Measurements from ENCODE around the gene NPAS3. TPM values are rescaled to one million over a fixed set of nuclear protein-coding genes. Genes with fewer than 3 reads are reported as not detected.

NPAS3 gene
- total RNA-seq, 1 experiment from 2014 or later, result not detected

DNA sequence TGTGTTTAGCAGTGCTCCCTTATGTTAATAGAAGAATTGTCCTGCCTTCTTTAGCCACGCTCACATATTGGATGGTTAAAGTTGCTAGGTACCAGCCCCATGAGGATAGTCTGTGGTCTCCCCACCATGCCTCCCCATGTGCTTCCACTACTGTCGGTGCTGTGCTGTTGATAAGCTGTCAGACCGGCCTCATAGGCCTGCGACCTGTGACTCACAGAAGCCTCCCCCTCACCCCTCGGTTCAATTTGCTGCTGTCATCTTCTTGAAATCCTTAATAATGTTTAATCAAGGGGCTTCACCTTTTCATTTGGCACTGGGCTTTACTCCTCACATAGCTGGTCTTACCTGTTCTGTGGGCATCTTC lies 227.2 kb downstream of the NPAS3 start:
- DNase-seq, result no peak
- Histone ChIP-seq H3K4me1 (replicated peaks; ENCODE audit: insufficient read depth) (no peaks in the 10 kb centered on the region), H3K27me3 (ENCODE audit: insufficient read depth, low read depth) (no peaks in the 10 kb centered on the region), H3K4me3 (no peak overlapping the region), H3K36me3 (ENCODE audit: low read depth) (no peaks in the 10 kb centered on the region), H3K79me2 (ENCODE audit: low read depth) (no peaks in the 10 kb centered on the region), H3K27ac (no peak overlapping the region), H4K20me1 (ENCODE audit: insufficient read depth) (no peaks in the 10 kb centered on the region), H3F3A (ENCODE audit: insufficient read depth, low read depth) (no peaks in the 10 kb centered on the region), H2AFZ (no peak overlapping the region), H3K4me2 (no peak overlapping the region), H3K9me3 (ENCODE audit: insufficient read depth, low read depth) (no peaks in the 10 kb centered on the region), H3K9me2 (ENCODE audit: insufficient read depth) (no peaks in the 10 kb centered on the region)
- POLR2A ChIA-PET (ENCODE audit: unreplicated experiment), result no interaction called here
- intact Hi-C loops (cut with micrococcal nuclease; ENCODE audit: unreplicated experiment), result no loop called here
- CTCF ChIA-PET, result no interaction called here
- TF ChIP-seq, protein P1, sequence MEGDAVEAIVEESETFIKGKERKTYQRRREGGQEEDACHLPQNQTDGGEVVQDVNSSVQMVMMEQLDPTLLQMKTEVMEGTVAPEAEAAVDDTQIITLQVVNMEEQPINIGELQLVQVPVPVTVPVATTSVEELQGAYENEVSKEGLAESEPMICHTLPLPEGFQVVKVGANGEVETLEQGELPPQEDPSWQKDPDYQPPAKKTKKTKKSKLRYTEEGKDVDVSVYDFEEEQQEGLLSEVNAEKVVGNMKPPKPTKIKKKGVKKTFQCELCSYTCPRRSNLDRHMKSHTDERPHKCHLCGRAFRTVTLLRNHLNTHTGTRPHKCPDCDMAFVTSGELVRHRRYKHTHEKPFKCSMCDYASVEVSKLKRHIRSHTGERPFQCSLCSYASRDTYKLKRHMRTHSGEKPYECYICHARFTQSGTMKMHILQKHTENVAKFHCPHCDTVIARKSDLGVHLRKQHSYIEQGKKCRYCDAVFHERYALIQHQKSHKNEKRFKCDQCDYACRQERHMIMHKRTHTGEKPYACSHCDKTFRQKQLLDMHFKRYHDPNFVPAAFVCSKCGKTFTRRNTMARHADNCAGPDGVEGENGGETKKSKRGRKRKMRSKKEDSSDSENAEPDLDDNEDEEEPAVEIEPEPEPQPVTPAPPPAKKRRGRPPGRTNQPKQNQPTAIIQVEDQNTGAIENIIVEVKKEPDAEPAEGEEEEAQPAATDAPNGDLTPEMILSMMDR (conservative IDR thresholded peaks at IDR 0.05), result no peak
- no peak for TF ChIP-seq EZH2 (IDR thresholded peaks at IDR 0.05; ENCODE audit: low read depth)
- BruUV-seq (replicated peaks), result no TSS peak

DNA sequence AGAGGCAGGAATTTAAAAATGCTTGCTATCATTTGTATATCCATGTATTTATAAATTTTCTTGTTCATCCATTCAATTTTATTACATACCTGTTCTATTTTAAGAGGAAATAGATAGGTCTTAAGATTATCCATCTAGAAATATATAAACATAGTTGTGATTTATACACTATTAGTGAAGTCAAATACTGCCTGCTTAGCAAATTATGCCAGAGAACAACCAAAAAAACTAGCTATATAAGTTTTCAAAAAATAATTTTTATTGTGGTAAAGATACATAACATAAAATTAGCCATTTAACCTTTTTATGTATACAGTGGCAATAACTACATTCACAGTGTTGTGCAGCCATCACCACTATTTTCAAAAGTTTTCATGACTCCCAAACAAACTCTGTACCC lies 237.3 kb downstream of the NPAS3 start:
- ChIA-PET POLR2A (ENCODE audit: unreplicated experiment) (no interaction called here), CTCF (no interaction called here)
- no peaks in the 10 kb centered on the region for H4K20me1 ChIP-seq (ENCODE audit: insufficient read depth)
- no peak for TF ChIP-seq EZH2 (IDR thresholded peaks at IDR 0.05; ENCODE audit: low read depth)
- TF ChIP-seq, protein P1 (conservative IDR thresholded peaks at IDR 0.05), result no peak
- H3K4me1 ChIP-seq (replicated peaks; ENCODE audit: insufficient read depth), result no peaks in the 10 kb centered on the region
- no peaks in the 10 kb centered on the region for H3K36me3 ChIP-seq (ENCODE audit: low read depth)
- BruUV-seq (replicated peaks), result no TSS peak
- no peak overlapping the region for H3K27ac ChIP-seq
- no peak for DNase-seq
- no peak overlapping the region for H2AFZ ChIP-seq
- intact Hi-C loops (cut with micrococcal nuclease; ENCODE audit: unreplicated experiment), result no loop called here
- H3K27me3 ChIP-seq (ENCODE audit: insufficient read depth, low read depth), result no peaks in the 10 kb centered on the region
- no peaks in the 10 kb centered on the region for H3K9me3 ChIP-seq (ENCODE audit: insufficient read depth, low read depth)
- no peak overlapping the region for H3K4me3 ChIP-seq
- no peaks in the 10 kb centered on the region for H3F3A ChIP-seq (ENCODE audit: insufficient read depth, low read depth)
- H3K4me2 ChIP-seq, result no peak overlapping the region
- H3K9me2 ChIP-seq (ENCODE audit: insufficient read depth), result no peaks in the 10 kb centered on the region
- H3K79me2 ChIP-seq (ENCODE audit: low read depth), result no peaks in the 10 kb centered on the region

DNA sequence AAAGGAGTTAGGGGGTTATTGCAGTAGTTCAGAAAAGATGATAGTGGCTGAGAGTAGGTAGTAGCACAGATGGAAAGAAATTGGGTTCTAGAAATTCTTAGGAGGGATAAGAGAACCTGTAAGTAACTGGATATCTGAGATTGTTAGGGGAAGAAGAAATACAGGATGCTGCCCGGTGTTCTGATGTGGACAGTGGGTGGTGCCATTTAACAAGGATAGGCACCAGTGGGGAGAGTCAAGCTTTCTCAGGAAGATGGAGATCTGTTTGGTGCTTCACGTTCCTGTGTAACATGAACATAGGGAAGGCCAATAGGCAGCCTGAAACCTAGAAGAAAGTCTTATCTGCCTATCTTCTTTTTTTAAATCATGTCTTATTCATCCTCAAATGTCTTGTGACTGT lies 245.9 kb downstream of the NPAS3 start:
- Histone ChIP-seq H3K4me1 (replicated peaks; ENCODE audit: insufficient read depth) (no peaks in the 10 kb centered on the region), H3K36me3 (ENCODE audit: low read depth) (no peaks in the 10 kb centered on the region), H3K27ac (no peak overlapping the region), H3F3A (ENCODE audit: insufficient read depth, low read depth) (no peaks in the 10 kb centered on the region), H2AFZ (no peak overlapping the region), H3K9me2 (ENCODE audit: insufficient read depth) (no peaks in the 10 kb centered on the region), H3K4me2 (no peak overlapping the region), H3K9me3 (ENCODE audit: insufficient read depth, low read depth) (no peaks in the 10 kb centered on the region), H4K20me1 (ENCODE audit: insufficient read depth) (no peaks in the 10 kb centered on the region), H3K27me3 (ENCODE audit: insufficient read depth, low read depth) (no peaks in the 10 kb centered on the region), H3K79me2 (ENCODE audit: low read depth) (no peaks in the 10 kb centered on the region), H3K4me3 (no peak overlapping the region)
- BruUV-seq (replicated peaks), result no TSS peak
- DNase-seq, result no peak
- no peak for TF ChIP-seq EZH2 (IDR thresholded peaks at IDR 0.05; ENCODE audit: low read depth)
- TF ChIP-seq, protein P1 (conservative IDR thresholded peaks at IDR 0.05), result no peak; the same call in 1 of the 2 replicates
- ChIA-PET CTCF (no interaction called here), POLR2A (ENCODE audit: unreplicated experiment) (no interaction called here)
- intact Hi-C loops (cut with micrococcal nuclease; ENCODE audit: unreplicated experiment), result loop anchor here (5.0 to 10.0 kb wide), 2 partner anchors 250 to 1118 kb away; no protein-coding TSS in a partner anchor
